Suppressor macrophage treated with lipopolysaccharide for 1 hour (primary cell): ENCODE results near the gene CCDC61.

ENCODE experiments used
- DNase-seq, 3 donors: peaks; one replicate each; pipeline ENCODE4 v3.0.0-alpha.2; 2020 to 2022

The CCDC61 gene

GRCh38 chr19:46016426-46017094 lies 21.3 kb downstream of the CCDC61 start:
- peak; percentile 84 to 94 (median 92) for DNase-seq

DNA sequence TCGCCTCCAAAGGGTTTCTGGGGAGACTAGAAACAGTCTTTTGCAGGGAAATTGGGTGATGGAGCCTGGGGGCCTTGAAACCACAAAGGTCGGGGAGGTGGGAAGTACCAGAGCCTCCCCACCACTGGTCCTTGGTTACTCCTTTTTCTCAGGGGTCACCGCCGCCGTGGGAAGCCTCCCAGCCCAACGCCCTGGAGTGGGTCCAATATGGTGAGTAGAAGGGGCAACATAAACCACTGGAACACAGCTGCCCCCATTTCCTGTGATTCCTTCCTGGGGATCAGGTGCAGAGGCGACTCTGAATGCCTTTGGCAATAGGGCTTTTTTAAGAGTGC lies 21.8 kb downstream of the CCDC61 start:
- no peak for DNase-seq

DNA sequence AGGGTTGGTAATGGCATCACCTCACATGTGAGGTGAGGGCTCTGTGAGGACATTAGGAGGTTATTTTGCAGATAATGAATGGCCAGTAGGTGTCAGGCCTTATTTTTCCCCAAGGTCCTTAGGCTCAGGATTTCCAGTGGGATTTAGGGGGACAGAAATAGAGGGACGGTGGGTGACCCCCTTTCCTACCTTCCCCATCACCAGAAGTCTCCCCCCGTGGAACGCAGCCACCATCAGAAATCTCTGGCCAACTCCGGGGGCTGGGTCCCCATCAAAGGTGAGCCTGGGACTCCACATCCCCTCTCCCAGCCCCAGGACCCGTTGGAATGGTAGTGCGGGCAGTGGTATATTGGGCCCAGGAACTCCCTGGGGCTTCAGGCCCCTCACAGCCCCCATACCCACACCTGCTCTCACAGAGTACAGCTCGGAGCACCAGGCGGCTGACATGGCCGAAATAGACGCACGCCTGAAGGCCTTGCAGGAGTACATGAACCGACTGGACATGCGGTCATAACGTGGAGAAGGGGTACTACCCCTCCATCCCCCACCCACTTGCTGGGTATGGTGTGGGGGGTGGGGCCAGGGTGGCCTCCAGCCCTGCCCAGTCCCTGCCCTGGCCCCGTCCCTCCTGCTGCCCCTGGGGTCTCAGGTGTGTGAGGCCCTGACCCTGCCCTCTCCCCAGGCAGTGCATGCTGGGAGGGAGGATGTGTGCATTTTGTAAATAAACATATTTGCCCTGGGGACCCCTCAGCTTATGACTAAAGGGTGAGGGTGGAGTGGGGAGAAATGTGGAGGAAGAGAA lies 22.8 kb downstream of the CCDC61 start:
- DNase-seq: no peak

DNA sequence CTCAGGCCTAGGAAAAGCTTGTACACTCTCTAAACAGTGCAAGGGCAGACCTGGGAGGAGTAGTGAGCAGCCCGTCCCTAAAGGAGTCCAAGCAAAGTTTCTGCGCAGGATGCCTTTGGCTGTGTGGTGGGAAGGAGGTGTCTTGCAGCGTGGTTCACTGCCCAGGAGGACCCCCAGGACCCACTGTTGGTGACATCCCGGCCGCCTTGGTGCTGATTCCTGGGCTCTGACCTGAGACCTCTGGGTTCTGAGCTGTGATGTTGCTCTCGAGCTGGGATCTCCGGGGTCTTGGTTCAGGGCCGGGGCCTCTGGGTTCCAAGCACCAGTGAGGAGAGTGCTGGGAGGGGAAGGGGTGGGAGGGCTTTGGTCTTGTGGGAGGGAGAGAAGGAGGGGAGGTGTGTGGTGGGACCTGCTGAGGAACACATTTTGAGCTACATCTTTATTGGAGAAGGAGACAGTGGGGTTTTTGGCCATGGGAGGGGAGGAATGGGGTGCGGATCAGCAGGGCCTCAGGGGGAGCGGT lies 23.5 kb downstream of the CCDC61 start:
- DNase-seq: no peak

DNA sequence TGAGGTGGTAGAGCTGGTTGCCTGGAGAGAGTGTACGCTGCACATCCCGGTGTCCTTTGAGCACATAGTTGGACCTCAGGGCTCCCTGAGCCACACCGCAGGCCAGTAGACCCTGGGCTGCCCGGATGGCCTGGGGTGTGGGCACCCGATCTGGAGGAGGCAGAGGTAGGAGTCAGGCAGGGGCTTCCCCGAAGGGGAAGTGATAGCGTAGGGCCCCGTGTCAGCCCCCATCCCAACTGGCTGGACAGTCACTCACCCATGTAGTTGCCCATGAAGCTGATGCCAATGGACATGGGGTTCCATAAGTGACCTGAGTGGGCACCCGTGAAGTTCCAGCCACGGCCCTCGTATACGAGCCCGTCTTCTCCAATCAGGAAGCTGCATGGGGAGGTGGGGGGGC lies 24.0 kb downstream of the CCDC61 start:
- DNase-seq: no peak

DNA sequence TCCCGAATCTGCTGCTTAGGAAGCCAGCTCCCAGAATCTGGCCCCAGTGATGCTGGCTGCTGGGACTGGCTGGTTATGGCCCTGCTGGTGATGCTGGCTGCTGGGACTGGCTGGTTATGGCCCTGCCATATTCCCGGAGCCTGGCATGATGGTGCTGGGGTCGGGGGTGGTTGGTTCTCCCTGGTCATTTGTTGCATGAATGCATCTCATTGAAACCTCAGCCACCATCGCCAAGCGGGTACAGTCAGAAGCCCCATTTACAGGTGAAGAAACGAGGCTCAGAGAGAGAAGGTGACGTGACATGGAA lies 25.5 kb downstream of the CCDC61 start:
- no peak for DNase-seq

- DNase-seq: no peak
These were observed 26.3 kb downstream of the CCDC61 start for GRCh38 chr19:46021531-46022041.

- no peak for DNase-seq
These were observed 26.8 kb downstream of the CCDC61 start for GRCh38 chr19:46022061-46022430.

GRCh38 chr19:46022431-46023310 lies 27.4 kb downstream of the CCDC61 start, which contains the start of gene PGLYRP1:
Gene PGLYRP1, minus strand, starts transcription at chr19:46023053. Its CDS starts 32 bp downstream, at chr19:46023021.
- no peak for DNase-seq

DNA sequence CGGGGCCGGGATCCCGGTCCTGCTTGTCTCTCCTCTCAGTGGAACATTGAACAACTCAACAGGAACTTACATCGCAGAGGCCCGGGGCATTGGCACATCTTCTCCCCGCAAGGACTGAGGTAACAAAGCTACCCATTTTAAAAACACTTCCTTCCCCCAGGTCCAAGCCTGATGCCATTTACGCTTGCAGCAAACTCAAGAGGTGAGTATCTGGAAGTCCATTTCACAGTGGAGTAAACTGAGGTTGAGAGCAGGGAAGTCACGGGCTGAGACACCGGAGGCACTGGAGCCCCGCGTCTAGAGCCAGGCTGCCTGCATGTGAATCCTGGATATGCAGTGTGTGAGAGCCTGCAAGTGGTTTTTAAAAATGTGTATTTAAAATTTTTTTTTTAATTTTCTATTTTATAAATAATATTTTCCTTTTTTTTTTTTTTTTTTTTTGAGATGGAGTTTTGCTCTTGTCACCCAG lies 28.1 kb downstream of the CCDC61 start:
- DNase-seq: no peak

GRCh38 chr19:46025835-46026234 lies 30.6 kb downstream of the CCDC61 start:
- peak in 1 of 3 donors; percentile 34 for DNase-seq

GRCh38 chr19:46030812-46031550 lies 35.7 kb downstream of the CCDC61 start:
- no peak for DNase-seq

DNA sequence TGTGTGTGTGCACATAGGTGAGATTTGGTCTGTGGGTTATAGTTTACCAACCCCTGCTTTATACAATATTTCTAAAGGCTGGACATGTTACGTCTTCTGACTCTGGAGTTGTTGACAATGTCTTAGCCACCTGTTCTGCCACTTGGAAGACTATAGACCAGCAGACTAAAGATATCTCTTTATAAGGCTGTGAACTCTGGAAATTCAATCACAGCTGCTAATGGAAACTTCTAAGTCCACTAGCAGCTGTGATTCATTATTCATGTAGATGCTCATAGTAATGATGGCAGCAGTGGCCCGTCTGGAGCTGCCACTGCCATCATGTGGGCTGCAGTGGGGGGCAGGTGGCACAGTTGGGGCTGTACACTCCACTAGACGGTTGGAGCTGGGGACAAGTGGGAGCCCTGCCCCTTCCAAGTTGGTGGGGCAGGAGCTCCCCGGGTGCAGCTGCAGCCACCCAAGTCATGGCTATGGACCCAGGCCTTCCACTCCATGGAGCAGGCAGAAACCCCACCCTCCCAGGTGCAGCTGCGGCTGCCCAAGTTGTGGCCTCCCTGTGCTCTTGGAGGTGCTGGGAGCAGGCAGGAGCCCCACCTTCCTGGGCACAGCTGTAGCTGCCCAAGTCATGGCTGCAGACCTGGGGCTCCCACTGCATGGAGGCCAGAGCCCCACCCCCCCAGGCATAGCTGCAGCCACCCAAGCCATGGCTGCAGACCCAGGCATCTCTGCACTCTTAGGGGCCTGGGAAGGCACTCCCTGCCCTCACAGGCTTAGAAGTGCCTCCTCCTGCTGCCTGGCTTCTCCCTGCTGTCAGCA lies 36.7 kb downstream of the CCDC61 start:
- no peak for DNase-seq

GRCh38 chr19:46032597-46033025 lies 37.3 kb downstream of the CCDC61 start:
- no peak for DNase-seq

DNA sequence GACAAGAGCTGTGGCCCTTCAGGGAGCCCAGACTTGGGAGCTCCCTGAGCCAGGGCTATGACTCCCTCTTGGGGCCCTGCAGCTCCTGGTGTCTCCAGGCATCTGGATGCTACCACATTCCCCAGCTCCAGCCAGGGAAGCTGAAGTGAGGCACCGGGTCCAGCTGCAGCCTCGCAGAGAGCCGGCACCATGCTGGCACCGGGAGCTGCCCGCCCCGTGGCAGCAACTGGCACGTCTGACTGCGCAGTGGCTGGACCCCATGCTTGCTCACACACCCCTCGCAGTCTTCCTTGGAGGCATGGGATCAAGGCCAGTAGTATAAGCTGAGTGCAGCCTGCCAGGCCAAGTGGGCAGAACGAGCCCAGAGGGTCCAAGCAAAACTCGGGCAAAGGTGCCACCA lies 38.1 kb downstream of the CCDC61 start:
- DNase-seq: no peak

DNA sequence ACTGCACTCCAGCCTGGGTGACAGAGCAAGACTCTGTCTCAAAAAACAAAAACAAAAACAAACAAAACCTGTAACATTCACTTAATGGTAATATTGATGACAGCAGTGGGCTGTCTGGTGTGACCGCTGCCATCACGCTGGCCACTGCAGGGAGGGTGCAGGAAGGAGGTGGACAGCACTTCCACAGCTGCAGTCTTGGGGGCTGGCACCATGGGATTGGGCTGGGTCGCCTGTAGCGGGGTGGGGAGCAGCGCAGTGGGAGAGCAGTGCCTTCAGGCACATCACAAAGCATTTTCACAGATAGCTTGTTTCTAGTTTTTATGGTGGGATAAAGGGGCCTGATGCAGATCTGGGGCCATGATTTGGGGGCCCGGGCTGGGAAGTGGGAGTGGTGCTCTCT lies 40.3 kb downstream of the CCDC61 start:
- no peak for DNase-seq

- no peak for DNase-seq
These were observed 40.9 kb downstream of the CCDC61 start for GRCh38 chr19:46035986-46036743.

- DNase-seq: no peak
These were observed 41.5 kb downstream of the CCDC61 start for GRCh38 chr19:46036744-46037128.

DNA sequence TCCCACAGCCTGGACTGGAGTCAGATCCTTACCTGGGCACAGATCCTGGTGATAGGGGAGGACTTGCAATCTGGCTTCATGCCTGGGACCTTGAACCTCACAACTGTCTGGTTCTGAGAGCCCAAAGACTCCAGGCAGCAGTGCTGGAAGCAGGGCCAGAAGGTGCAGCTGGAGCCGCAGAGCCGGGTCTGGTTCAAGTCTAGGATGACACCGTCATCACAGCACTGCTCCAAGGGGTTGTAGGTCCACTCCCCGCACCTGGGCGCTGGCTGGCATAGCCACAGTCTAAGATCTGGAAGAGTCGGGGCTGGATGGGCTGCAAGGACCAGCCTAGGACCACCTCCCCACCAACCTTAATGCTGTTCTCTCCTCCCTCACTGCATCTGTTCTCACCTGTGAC lies 44.9 kb downstream of the CCDC61 start:
- no peak for DNase-seq

DNA sequence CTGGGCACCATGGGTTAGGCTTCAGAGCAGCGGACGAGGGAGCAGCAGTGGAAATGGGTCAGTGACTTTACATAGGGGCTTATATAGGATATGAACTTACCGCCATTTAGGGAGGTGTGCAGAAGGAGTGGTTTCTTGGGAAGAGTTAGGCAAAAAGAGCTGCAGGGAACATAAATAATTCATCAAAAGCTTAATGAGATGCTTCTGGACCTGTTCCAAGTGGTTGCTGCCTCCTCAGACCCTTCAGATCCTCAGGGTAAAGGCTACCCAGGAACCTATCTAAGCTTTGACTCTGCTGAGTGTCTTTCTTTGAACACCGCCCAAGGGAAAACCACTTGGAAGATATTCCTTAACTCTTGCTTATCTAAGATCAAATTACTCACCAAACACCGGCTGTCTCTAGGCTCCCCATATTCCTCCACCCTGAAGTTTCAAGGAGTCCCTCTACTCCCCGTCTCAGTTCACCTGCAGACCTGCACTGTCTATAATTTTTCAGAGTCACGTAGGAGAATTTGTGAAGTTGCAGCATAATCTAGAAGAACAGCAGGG lies 45.8 kb downstream of the CCDC61 start, which contains the start of gene IGFL4:
Gene IGFL4 (minus strand): TSS at position 51 of the 549 bp plus-strand sequence. CDS start 40 bp downstream, at position 11.
- no peak for DNase-seq
